ENCODE measurements around the gene CACNA1B. TPM values are rescaled to one million over a fixed set of nuclear protein-coding genes. Genes with fewer than 3 reads are reported as not detected.
A peak's percentile ranks its signal among the peaks of the same experiment; 100 is the strongest.

CACNA1B gene
- total and polyA plus RNA-seq, 11 donors = 0.03 to 0.25 (median 0.13) TPM

GRCh38 chr9:138007918-138008841, 130.6 kb downstream of the CACNA1B start:
- intact Hi-C loops (cut with DNase I) = no loop called here
- ATAC-seq (peak in 1 of 4 donors; percentile 20), DNase-seq (peak in 2 of 5 donors; percentile 11 to 47)
- no peaks in the 10 kb centered on the region for H3K4me1 ChIP-seq
- no peaks in the 10 kb centered on the region for H3K9me3 ChIP-seq
- H3K4me3 ChIP-seq = no peak overlapping the region
- no peaks in the 10 kb centered on the region for H3K36me3 ChIP-seq
- H3K27me3 ChIP-seq = peaks cover 0 to 3% (median 0%) of the 10 kb centered on the region in 9 donors
- no peak for TF ChIP-seq POLR2A (IDR thresholded peaks at IDR 0.05)
- TF ChIP-seq, protein P1, sequence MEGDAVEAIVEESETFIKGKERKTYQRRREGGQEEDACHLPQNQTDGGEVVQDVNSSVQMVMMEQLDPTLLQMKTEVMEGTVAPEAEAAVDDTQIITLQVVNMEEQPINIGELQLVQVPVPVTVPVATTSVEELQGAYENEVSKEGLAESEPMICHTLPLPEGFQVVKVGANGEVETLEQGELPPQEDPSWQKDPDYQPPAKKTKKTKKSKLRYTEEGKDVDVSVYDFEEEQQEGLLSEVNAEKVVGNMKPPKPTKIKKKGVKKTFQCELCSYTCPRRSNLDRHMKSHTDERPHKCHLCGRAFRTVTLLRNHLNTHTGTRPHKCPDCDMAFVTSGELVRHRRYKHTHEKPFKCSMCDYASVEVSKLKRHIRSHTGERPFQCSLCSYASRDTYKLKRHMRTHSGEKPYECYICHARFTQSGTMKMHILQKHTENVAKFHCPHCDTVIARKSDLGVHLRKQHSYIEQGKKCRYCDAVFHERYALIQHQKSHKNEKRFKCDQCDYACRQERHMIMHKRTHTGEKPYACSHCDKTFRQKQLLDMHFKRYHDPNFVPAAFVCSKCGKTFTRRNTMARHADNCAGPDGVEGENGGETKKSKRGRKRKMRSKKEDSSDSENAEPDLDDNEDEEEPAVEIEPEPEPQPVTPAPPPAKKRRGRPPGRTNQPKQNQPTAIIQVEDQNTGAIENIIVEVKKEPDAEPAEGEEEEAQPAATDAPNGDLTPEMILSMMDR (IDR thresholded peaks at IDR 0.05) = no peak
- no peak overlapping the region for H3K27ac ChIP-seq
- WGBS, 4 donors = 71 to 80% (median 76%) methylated on average over 14 to 15 of the region's 15 CpGs

DNA sequence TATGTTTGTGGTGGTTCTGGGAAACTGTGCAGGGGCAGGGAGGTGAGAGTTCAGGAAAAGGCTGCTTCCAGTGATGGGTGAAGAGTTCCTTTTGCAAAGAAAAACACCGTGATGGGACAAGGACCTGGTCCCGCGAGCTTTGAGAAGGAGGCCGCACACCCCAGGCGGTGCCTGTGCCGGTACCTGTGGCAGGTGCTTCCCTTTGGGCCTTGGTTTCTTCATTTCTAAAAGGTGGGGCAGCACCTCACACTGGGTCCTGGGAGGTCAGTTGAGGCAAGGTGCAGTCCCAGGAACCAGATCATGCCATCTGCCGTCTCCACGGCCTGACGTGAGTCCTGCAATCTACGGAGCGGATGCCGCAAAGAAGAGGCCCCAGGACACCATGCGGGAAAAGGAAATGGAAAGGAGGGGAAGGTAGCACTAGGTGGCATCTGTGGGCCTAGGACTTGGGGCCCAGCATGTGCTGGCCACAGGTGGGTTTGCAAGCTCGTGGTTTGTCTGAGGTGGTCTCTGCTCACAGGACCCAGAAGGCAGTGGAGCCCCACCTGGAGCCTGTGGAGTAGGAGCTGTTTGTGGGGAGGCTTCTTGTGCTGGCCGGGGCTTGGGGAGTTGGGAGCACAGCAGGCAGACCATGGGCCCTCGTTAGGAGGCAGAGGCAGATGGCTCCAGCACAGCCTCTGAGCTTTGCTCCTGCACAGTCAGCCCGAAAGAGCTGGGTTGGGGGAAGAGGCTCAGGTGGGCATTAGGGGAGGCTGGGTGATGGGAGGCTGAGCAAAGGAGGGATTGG, 131.6 kb downstream of the CACNA1B start:
- peak in 1 of 5 donors; percentile 45 for DNase-seq
- no peak for ATAC-seq
- WGBS, 4 donors = 85 to 93% (median 89%) methylated on average over 17 of the region's 17 CpGs

DNA sequence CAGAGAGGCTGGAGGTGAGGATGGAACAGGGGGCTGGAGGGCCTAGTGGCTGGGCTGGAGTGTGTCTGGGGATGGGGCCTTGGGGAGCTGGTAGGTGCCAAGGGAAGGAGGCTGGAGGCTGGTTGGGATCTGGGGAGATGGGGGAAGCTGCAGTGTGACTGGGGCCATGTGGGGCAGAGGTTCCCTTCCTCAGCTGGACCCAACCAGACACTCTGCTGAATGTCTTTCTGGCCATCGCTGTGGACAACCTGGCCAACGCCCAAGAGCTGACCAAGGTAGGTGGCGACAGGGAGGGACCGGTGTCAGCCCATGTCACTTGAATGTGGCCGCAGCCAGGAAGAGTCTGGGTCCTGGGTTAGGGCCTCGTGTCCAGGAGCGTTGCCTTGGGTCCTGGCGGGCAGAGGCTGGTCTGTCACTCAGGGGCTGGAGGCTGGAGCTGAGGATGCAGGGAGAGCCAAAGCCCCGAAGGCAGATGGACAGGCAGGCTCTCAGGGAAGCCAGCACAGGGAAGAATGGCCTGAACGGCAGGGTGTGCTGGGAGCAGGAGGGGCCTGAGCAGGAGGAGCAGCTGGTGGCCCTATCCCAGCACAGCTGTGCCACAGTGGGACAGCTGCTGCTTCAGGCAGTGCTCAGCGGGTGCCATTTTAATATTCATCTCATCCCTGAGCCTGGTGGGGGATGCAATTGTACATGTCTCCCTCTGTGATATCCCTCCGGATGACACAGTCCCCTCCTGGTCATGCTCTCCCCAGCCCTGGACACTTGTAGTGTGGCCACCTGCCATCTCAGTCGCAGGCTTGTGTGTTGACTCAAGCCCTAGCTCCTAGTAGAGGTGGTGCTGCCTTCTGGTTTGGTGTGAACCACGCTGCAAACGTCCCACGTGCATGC, 132.5 kb downstream of the CACNA1B start:
- intact Hi-C loops (cut with DNase I) = no loop called here
- 78 to 81% (median 80%) methylated on average over 12 to 16 of the region's 16 CpGs for WGBS, 4 donors
- no peak overlapping the region for H3K4me3 ChIP-seq
- H3K27ac ChIP-seq = no peak overlapping the region
- H3K27me3 ChIP-seq = no peaks in the 10 kb centered on the region
- ATAC-seq (no peak), DNase-seq (peak in 2 of 5 donors; percentile 14 to 37)
- no peaks in the 10 kb centered on the region for H3K9me3 ChIP-seq
- TF ChIP-seq, protein P1 (IDR thresholded peaks at IDR 0.05) = no peak
- TF ChIP-seq POLR2A (IDR thresholded peaks at IDR 0.05) = no peak
- H3K36me3 ChIP-seq = no peaks in the 10 kb centered on the region
- peaks cover 0 to 6% (median 0%) of the 10 kb centered on the region in 12 donors for H3K4me1 ChIP-seq

More for the DNA sequence above, 131.6 kb downstream of the CACNA1B start:
- intact Hi-C loops (cut with DNase I) = no loop called here
- H3K4me3 ChIP-seq = no peak overlapping the region
- H3K4me1 ChIP-seq = peaks cover 0 to 6% (median 0%) of the 10 kb centered on the region in 12 donors
- H3K36me3 ChIP-seq = no peaks in the 10 kb centered on the region
- TF ChIP-seq, protein P1 (IDR thresholded peaks at IDR 0.05) = no peak
- TF ChIP-seq POLR2A (IDR thresholded peaks at IDR 0.05) = no peak
- H3K27me3 ChIP-seq = no peaks in the 10 kb centered on the region
- no peak overlapping the region for H3K27ac ChIP-seq
- no peaks in the 10 kb centered on the region for H3K9me3 ChIP-seq
